ENCODE results near the gene IPO13.

DNA sequence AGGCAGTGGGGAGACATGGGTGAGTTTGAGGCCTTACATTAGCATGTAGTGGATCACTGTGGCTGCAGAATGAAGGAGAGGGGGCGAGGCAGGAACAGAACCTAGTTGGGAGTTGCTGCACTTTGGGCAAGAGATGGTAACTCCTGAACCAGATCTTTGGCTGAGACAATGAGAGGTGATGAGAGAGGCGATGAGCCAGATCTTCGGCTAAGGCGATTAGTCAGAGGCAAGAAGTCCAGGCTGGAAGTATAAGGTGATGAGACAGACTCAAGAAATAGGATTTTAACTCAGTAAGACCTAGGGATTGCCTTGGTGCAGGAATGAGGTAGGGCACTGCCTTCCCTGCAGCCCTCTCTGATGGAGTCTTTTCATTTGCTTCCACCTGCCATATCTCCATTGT is 22.2 kb upstream of the IPO13 start:
- TF ChIP-seq EZH2 (IDR thresholded peaks at IDR 0.05; ENCODE audit: low read length, missing control alignments), result no peak
- TF ChIP-seq, protein P1, sequence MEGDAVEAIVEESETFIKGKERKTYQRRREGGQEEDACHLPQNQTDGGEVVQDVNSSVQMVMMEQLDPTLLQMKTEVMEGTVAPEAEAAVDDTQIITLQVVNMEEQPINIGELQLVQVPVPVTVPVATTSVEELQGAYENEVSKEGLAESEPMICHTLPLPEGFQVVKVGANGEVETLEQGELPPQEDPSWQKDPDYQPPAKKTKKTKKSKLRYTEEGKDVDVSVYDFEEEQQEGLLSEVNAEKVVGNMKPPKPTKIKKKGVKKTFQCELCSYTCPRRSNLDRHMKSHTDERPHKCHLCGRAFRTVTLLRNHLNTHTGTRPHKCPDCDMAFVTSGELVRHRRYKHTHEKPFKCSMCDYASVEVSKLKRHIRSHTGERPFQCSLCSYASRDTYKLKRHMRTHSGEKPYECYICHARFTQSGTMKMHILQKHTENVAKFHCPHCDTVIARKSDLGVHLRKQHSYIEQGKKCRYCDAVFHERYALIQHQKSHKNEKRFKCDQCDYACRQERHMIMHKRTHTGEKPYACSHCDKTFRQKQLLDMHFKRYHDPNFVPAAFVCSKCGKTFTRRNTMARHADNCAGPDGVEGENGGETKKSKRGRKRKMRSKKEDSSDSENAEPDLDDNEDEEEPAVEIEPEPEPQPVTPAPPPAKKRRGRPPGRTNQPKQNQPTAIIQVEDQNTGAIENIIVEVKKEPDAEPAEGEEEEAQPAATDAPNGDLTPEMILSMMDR (conservative IDR thresholded peaks at IDR 0.05 in 1 of 2, IDR thresholded peaks at IDR 0.05 in 1 of 2; ENCODE audit: low read depth in 1 of 2, low read length in 2 of 2), result no peak
